Measurements from ENCODE around the gene PDLIM3.

DNA sequence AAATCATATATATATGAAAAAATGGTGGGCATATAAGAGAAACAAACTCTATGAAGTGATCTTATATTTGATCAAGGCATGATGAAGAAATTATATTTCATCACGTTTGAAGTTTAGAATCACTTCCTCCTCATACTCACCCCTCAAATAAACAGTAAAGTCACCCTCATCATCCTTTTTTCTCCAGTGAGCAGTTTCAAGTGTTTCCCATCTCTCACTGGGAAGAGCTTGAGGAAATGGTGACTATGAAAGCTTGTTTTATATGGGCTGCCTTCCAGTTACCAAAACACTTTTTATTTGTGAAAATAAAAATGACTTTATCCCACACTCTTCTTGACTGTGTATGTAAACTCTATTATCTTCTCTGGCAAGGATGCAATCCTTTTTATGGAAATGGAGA, 16.8 kb downstream of the PDLIM3 start:
- TF ChIP-seq CTCF (conservative IDR thresholded peaks at IDR 0.05): no peak
- TF ChIP-seq ZFX (IDR thresholded peaks at IDR 0.05): no peak

Data from C4-2B (cell line).